ENCODE data around the gene SLC6A3.
"Not testable (repeated sequence)": the region's sequence is repeated elsewhere in the genome, so short reads cannot be mapped to it uniquely, and the experiment has no call there.

SLC6A3 gene

DNA sequence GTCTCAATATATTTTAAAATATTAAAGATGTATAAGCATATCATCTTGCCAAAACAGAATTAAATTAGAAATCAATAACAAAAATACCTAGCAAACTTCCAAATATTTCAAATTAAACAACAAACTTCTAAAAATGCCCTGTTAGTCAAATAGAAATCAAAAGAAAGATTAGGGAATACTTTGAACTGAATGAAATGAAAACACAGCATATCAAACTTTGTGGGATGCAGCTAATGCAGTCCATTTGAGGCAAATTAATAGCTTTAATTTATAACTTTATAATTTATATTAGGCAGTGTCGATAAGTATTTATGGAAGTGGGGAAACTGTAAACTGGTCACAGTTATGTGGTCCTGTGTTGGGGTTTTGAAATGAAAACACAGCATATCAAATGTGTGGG is 17.1 kb downstream of the SLC6A3 start:
- Histone ChIP-seq H3K36me3 (ENCODE audit: control insufficient read depth, insufficient read depth, low read length) (no peaks in the 10 kb centered on the region), H3K9ac (no peak overlapping the region), H3K27me3 (ENCODE audit: control insufficient read depth, insufficient read depth, low read length) (no peaks in the 10 kb centered on the region), H2AFZ (no peak overlapping the region), H3K4me1 (no peaks in the 10 kb centered on the region), H3K4me2 (ENCODE audit: low read length) (no peak overlapping the region), H3K79me2 (no peaks in the 10 kb centered on the region), H3K9me3 (ENCODE audit: control insufficient read depth, low read length) (no peaks in the 10 kb centered on the region), H3K4me3 (ENCODE audit: low read depth, low read length) (no peak overlapping the region), H3K27ac (no peak overlapping the region)
- TF ChIP-seq, protein P1, sequence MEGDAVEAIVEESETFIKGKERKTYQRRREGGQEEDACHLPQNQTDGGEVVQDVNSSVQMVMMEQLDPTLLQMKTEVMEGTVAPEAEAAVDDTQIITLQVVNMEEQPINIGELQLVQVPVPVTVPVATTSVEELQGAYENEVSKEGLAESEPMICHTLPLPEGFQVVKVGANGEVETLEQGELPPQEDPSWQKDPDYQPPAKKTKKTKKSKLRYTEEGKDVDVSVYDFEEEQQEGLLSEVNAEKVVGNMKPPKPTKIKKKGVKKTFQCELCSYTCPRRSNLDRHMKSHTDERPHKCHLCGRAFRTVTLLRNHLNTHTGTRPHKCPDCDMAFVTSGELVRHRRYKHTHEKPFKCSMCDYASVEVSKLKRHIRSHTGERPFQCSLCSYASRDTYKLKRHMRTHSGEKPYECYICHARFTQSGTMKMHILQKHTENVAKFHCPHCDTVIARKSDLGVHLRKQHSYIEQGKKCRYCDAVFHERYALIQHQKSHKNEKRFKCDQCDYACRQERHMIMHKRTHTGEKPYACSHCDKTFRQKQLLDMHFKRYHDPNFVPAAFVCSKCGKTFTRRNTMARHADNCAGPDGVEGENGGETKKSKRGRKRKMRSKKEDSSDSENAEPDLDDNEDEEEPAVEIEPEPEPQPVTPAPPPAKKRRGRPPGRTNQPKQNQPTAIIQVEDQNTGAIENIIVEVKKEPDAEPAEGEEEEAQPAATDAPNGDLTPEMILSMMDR (IDR thresholded peaks at IDR 0.05) = no peak

DNA sequence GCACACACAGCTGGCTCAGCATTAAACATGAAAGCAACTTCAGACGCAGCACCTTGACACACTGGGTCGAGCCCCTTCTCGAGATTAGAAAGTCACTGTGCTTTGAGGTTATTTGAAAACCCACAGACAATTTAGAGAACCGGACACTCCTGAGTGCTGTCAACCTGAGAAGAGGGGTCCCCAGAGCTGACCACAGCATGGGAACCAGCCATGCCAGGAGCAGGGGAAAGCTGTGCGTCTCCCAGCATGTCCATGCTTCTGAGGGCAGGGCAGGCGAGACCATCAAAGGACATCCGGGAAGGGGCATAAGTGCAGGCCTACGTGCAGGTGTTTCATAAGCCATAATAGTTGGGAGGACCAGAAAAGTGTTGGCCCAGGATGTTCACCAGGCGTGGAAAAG is 20.5 kb downstream of the SLC6A3 start:
- H3K9me3 ChIP-seq (ENCODE audit: control insufficient read depth, low read length) = no peaks in the 10 kb centered on the region
- no peak overlapping the region for H3K4me3 ChIP-seq (ENCODE audit: low read depth, low read length)
- H3K4me1 ChIP-seq = peaks cover 8% of the 10 kb centered on the region
- no peak overlapping the region for H3K4me2 ChIP-seq (ENCODE audit: low read length)
- no peaks in the 10 kb centered on the region for H3K36me3 ChIP-seq (ENCODE audit: control insufficient read depth, insufficient read depth, low read length)
- no peak overlapping the region for H3K9ac ChIP-seq
- H2AFZ ChIP-seq = no peak overlapping the region
- H3K27ac ChIP-seq = no peak overlapping the region
- TF ChIP-seq, protein P1 (IDR thresholded peaks at IDR 0.05) = no peak
- no peaks in the 10 kb centered on the region for H3K27me3 ChIP-seq (ENCODE audit: control insufficient read depth, insufficient read depth, low read length)
- H3K79me2 ChIP-seq = no peaks in the 10 kb centered on the region

DNA sequence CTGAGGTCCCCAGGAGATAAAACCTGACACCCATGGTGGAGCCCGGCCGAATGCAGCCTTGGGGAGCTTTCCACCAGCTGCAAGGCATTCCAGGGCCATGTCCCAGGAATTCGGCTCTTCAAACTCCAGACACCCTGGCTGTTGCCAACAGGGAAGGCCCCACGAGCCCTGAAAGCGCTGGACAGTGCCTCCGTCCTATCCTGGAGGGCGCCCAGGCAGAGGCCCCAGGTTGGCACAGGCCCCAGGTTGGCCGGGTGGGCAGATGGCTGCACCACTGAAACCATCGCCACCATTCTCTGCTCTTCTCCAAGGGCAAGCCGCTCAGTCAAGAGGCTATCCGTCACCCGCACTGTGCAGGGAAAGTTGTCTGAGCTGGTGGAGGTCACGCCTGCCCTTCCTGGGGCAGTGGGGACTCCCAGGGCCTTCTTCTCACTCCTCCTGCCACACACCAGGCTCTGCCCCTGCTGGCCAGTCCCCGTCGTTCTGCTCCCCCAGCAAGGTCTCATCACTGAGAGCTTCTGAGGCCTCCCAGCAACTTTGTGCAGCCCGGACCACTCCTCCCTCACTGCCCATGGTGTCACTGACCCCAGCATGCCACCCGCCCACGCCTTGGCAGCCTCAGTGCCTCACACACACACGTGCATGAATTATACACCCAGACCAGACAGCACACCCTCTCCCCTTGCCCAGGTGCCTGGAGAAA is 21.2 kb downstream of the SLC6A3 start:
- H3K4me1 ChIP-seq = peaks cover 8% of the 10 kb centered on the region
- H3K9ac ChIP-seq = no peak overlapping the region
- TF ChIP-seq, protein P1 (IDR thresholded peaks at IDR 0.05) = no peak
- no peaks in the 10 kb centered on the region for H3K9me3 ChIP-seq (ENCODE audit: control insufficient read depth, low read length)
- H3K36me3 ChIP-seq (ENCODE audit: control insufficient read depth, insufficient read depth, low read length) = no peaks in the 10 kb centered on the region
- no peaks in the 10 kb centered on the region for H3K79me2 ChIP-seq
- no peak overlapping the region for H3K27ac ChIP-seq
- no peak overlapping the region for H2AFZ ChIP-seq
- H3K4me3 ChIP-seq (ENCODE audit: low read depth, low read length) = no peak overlapping the region
- no peaks in the 10 kb centered on the region for H3K27me3 ChIP-seq (ENCODE audit: control insufficient read depth, insufficient read depth, low read length)
- H3K4me2 ChIP-seq (ENCODE audit: low read length) = no peak overlapping the region

DNA sequence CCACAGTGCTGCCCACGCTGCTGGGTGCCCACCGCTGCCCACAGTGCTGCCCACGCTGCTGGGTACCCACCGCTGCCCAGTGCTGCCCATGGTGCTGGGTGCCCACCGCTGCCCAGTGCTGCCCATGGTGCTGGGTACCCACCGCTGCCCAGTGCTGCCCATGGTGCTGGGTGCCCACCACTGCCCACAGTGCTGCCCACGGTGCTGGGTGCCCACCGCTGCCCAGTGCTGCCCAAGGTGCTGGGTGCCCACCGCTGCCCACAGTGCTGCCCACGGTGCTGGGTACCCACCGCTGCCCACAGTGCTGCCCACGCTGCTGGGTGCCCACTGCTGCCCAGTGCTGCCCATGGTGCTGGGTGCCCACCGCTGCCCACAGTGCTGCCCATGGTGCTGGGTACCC is 22.7 kb downstream of the SLC6A3 start:
- H3K9ac ChIP-seq; H3K9me3 ChIP-seq (ENCODE audit: control insufficient read depth, low read length); H3K27ac ChIP-seq; H3K36me3 ChIP-seq (ENCODE audit: control insufficient read depth, insufficient read depth, low read length); H3K4me2 ChIP-seq (ENCODE audit: low read length); H3K27me3 ChIP-seq (ENCODE audit: control insufficient read depth, insufficient read depth, low read length); H3K4me1 ChIP-seq; H3K79me2 ChIP-seq; H3K4me3 ChIP-seq (ENCODE audit: low read depth, low read length); H2AFZ ChIP-seq: not testable (repeated sequence)

DNA sequence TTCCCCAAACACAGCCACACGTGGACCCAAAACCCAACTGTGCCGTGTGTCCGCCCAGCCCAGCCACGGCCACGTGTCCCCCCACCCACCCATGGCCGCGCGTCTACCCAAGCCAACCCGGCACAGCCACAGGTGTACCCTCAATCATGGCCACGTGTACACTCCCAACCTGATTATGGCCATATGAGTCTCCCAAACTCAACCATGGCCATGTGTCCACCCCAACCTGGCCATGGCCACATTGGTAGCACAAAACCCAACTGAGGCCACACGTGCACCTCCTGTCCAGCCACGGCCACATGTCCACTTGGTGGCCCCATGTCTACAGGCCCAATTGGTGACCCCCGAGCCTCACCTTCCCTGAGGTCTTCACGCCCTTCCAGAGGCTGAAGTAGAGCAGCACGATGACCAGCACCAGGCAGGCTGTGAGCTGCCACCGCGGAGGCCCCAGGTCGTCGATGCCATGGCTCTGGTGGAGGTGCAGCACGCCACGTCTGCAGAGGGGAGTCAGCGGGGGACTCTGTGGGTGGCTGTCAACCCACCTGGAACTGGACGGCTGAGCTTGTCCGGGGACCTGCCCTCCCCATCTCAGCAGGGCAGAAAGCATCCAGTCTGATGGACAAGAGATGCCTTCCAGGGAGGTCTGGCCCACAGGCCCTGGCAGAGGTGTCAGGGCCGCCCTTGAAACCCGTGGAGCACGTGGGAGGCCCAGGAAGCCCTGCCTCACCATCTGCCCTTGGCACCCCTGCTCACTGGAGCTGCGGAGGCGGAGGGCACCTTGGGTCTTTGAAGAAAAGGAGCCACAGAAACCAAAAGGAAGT is 23.5 kb downstream of the SLC6A3 start:
- H2AFZ ChIP-seq = no peak overlapping the region
- H3K79me2 ChIP-seq = no peaks in the 10 kb centered on the region
- no peaks in the 10 kb centered on the region for H3K9me3 ChIP-seq (ENCODE audit: control insufficient read depth, low read length)
- TF ChIP-seq, protein P1 (IDR thresholded peaks at IDR 0.05) = no peak
- no peak overlapping the region for H3K4me2 ChIP-seq (ENCODE audit: low read length)
- no peak overlapping the region for H3K27ac ChIP-seq
- no peak overlapping the region for H3K4me3 ChIP-seq (ENCODE audit: low read depth, low read length)
- no peak overlapping the region for H3K9ac ChIP-seq
- H3K27me3 ChIP-seq (ENCODE audit: control insufficient read depth, insufficient read depth, low read length) = no peaks in the 10 kb centered on the region
- H3K4me1 ChIP-seq = peaks cover 8% of the 10 kb centered on the region
- no peaks in the 10 kb centered on the region for H3K36me3 ChIP-seq (ENCODE audit: control insufficient read depth, insufficient read depth, low read length)

Data from parathyroid adenoma (tissue), 2 donors.